Neural cell (in vitro differentiated cells): ENCODE data around the gene ZNF316.

ENCODE experiments used
- CTCF ChIP-seq: fragments of 450-650 bp; IDR thresholded peaks from 2 replicates; pipeline ENCODE4 v1.5.1; 2014; ENCODE audit warnings: antibody characterized with exemption, mild to moderate bottlenecking, moderate library complexity; ENCODE audit not compliant: poor library complexity, severe bottlenecking
- TAF1 ChIP-seq: IDR thresholded peaks from 2 replicates; pipeline ENCODE4 v1.6.1; 2012; ENCODE audit warnings: low read depth
- TF ChIP-seq, protein P1 (sequence below): IDR thresholded peaks from 2 replicates; pipeline ENCODE4 v1.6.1; 2012; ENCODE audit warnings: borderline replicate concordance

DNA sequence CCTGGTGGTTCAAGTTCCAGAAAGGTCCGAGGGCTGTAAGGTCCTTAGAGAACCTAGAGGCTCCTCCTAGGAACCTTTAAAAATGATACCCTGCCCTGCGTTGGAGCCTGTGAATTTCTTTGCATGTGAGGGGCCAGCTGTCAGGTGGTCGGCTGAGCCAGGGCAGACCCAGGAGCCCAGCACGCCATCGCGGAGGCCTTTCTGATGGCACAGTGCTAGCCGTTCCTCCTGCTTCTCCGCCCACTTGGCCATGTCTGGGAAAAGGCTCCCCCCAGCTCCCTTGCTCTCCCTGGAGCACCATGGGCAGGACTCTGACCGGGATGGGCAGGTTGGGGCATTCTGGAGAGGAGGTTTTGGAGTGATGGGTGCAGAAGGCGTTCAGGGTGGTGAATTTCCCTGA, 7.6 kb downstream of the ZNF316 start:
- no peak for TF ChIP-seq CTCF
- TF ChIP-seq TAF1, result no peak
- TF ChIP-seq, protein P1, sequence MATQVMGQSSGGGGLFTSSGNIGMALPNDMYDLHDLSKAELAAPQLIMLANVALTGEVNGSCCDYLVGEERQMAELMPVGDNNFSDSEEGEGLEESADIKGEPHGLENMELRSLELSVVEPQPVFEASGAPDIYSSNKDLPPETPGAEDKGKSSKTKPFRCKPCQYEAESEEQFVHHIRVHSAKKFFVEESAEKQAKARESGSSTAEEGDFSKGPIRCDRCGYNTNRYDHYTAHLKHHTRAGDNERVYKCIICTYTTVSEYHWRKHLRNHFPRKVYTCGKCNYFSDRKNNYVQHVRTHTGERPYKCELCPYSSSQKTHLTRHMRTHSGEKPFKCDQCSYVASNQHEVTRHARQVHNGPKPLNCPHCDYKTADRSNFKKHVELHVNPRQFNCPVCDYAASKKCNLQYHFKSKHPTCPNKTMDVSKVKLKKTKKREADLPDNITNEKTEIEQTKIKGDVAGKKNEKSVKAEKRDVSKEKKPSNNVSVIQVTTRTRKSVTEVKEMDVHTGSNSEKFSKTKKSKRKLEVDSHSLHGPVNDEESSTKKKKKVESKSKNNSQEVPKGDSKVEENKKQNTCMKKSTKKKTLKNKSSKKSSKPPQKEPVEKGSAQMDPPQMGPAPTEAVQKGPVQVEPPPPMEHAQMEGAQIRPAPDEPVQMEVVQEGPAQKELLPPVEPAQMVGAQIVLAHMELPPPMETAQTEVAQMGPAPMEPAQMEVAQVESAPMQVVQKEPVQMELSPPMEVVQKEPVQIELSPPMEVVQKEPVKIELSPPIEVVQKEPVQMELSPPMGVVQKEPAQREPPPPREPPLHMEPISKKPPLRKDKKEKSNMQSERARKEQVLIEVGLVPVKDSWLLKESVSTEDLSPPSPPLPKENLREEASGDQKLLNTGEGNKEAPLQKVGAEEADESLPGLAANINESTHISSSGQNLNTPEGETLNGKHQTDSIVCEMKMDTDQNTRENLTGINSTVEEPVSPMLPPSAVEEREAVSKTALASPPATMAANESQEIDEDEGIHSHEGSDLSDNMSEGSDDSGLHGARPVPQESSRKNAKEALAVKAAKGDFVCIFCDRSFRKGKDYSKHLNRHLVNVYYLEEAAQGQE, result no peak
